ENCODE data around the gene WDR31.

WDR31 gene

GRCh38 chr9:113326230-113326629 is 13.8 kb downstream of the WDR31 start:
- TF ChIP-seq CTCF (conservative IDR thresholded peaks at IDR 0.05; ENCODE audit: low read length): no peak
- no peak overlapping the region for H3K4me3 ChIP-seq (ENCODE audit: low read length)
- no peak for DNase-seq (ENCODE audit: low read depth)

- no peak overlapping the region for H3K4me3 ChIP-seq (ENCODE audit: low read length)
- TF ChIP-seq CTCF (conservative IDR thresholded peaks at IDR 0.05; ENCODE audit: low read length): no peak
- no peak for DNase-seq (ENCODE audit: low read depth)
Observed at GRCh38 chr9:113322671-113323070, 17.4 kb downstream of the WDR31 start.

GRCh38 chr9:113320051-113320450 is 20.0 kb downstream of the WDR31 start:
- DNase-seq (ENCODE audit: low read depth): no peak
- H3K4me3 ChIP-seq (ENCODE audit: low read length): no peak overlapping the region
- TF ChIP-seq CTCF (conservative IDR thresholded peaks at IDR 0.05; ENCODE audit: low read length): no peak

GRCh38 chr9:113319054-113319453 is 21.0 kb downstream of the WDR31 start:
- no peak for DNase-seq (ENCODE audit: low read depth)
- no peak for TF ChIP-seq CTCF (conservative IDR thresholded peaks at IDR 0.05; ENCODE audit: low read length)
- H3K4me3 ChIP-seq (ENCODE audit: low read length): no peak overlapping the region

GRCh38 chr9:113317777-113318176 is 22.3 kb downstream of the WDR31 start:
- no peak overlapping the region for H3K4me3 ChIP-seq (ENCODE audit: low read length)
- peak; percentile 40; the same call in 1 of the 2 replicates for TF ChIP-seq CTCF (conservative IDR thresholded peaks at IDR 0.05; ENCODE audit: low read length)
- DNase-seq (ENCODE audit: low read depth): peak; percentile 21

- TF ChIP-seq CTCF (conservative IDR thresholded peaks at IDR 0.05; ENCODE audit: low read length): no peak
- DNase-seq (ENCODE audit: low read depth): no peak
- no peak overlapping the region for H3K4me3 ChIP-seq (ENCODE audit: low read length)
Observed at GRCh38 chr9:113316030-113316429, 24.0 kb downstream of the WDR31 start.

GRCh38 chr9:113315231-113315630 is 24.8 kb downstream of the WDR31 start:
- no peak for TF ChIP-seq CTCF (conservative IDR thresholded peaks at IDR 0.05; ENCODE audit: low read length)
- no peak overlapping the region for H3K4me3 ChIP-seq (ENCODE audit: low read length)
- no peak for DNase-seq (ENCODE audit: low read depth)

Measured in AG10803 (cell line).